Measurements from ENCODE around the gene VHLL. TPM values are rescaled to one million over a fixed set of nuclear protein-coding genes. Genes with fewer than 3 reads are reported as not detected.

Gene VHLL
- total and polyA plus RNA-seq, 10 of the 15 experiments (the other 5 are each of a cell fraction or from before 2014, with no cell fraction given) = 0.23 TPM; not detected in 9

- TF ChIP-seq SUZ12 (IDR thresholded peaks at IDR 0.05; ENCODE audit: unreplicated experiment) (no peak), IRF4 (IDR thresholded peaks at IDR 0.05; ENCODE audit: low read depth, low read length) (no peak), DPF2 (IDR thresholded peaks at IDR 0.05) (no peak), CREB1 (IDR thresholded peaks at IDR 0.05; ENCODE audit: low read depth) (no peak), EED (IDR thresholded peaks at IDR 0.05; ENCODE audit: low read depth) (no peak), ATF2 (IDR thresholded peaks at IDR 0.05; ENCODE audit: low read length) (no peak), CEBPB (IDR thresholded peaks at IDR 0.05; ENCODE audit: borderline replicate concordance in 1 of 2, low read depth in 2 of 2, low read length in 2 of 2) (no peak), EP300 (IDR thresholded peaks at IDR 0.05; ENCODE audit: borderline replicate concordance in 1 of 2, control insufficient read depth in 1 of 2, low read depth in 2 of 2, low read length in 2 of 2) (no peak), ZBTB11 (CRISPR knock-in tag; IDR thresholded peaks at IDR 0.05) (no peak), HSF1 (IDR thresholded peaks at IDR 0.05; ENCODE audit: low read depth, low read length) (no peak), MXI1 (IDR thresholded peaks at IDR 0.05; ENCODE audit: low read depth, low read length) (peak; percentile 51; the same call in 1 of the 2 replicates), IKZF2 (IDR thresholded peaks at IDR 0.05) (no peak), YY1 (IDR thresholded peaks at IDR 0.05; ENCODE audit: low read depth, low read length) (no peak), TAF1 (IDR thresholded peaks at IDR 0.05; ENCODE audit: borderline replicate concordance, low read depth, low read length) (peak; percentile 20; the same call in 1 of the 2 replicates), NFIC (IDR thresholded peaks at IDR 0.05; ENCODE audit: low read depth, low read length) (peak; percentile 56; the same call in 1 of the 2 replicates), NR2C2 (IDR thresholded peaks at IDR 0.05; ENCODE audit: borderline replicate concordance, control insufficient read depth, insufficient read length, low read depth) (no peak), POLR2AphosphoS5 (IDR thresholded peaks at IDR 0.05; ENCODE audit: low read length) (peak; percentile 70)
- TF ChIP-seq, protein P1, sequence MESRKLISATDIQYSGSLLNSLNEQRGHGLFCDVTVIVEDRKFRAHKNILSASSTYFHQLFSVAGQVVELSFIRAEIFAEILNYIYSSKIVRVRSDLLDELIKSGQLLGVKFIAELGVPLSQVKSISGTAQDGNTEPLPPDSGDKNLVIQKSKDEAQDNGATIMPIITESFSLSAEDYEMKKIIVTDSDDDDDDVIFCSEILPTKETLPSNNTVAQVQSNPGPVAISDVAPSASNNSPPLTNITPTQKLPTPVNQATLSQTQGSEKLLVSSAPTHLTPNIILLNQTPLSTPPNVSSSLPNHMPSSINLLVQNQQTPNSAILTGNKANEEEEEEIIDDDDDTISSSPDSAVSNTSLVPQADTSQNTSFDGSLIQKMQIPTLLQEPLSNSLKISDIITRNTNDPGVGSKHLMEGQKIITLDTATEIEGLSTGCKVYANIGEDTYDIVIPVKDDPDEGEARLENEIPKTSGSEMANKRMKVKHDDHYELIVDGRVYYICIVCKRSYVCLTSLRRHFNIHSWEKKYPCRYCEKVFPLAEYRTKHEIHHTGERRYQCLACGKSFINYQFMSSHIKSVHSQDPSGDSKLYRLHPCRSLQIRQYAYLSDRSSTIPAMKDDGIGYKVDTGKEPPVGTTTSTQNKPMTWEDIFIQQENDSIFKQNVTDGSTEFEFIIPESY (IDR thresholded peaks at IDR 0.05) = no peak
- TF ChIP-seq, protein P2, sequence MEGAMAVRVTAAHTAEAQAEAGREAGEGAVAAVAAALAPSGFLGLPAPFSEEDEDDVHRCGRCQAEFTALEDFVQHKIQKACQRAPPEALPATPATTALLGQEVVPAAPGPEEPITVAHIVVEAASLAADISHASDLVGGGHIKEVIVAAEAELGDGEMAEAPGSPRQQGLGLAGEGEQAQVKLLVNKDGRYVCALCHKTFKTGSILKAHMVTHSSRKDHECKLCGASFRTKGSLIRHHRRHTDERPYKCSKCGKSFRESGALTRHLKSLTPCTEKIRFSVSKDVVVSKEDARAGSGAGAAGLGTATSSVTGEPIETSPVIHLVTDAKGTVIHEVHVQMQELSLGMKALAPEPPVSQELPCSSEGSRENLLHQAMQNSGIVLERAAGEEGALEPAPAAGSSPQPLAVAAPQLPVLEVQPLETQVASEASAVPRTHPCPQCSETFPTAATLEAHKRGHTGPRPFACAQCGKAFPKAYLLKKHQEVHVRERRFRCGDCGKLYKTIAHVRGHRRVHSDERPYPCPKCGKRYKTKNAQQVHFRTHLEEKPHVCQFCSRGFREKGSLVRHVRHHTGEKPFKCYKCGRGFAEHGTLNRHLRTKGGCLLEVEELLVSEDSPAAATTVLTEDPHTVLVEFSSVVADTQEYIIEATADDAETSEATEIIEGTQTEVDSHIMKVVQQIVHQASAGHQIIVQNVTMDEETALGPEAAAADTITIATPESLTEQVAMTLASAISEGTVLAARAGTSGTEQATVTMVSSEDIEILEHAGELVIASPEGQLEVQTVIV (IDR thresholded peaks at IDR 0.05; ENCODE audit: borderline replicate concordance, partially characterized antibody) = no peak
Measured at GRCh38 chr1:156295391-156295947, 3.6 kb downstream of the VHLL start, which contains the start of gene GLMP (continued).

All from GM12878 (cell line).